Measurements from ENCODE around the gene LRRC3C.
A peak's percentile ranks its signal among the peaks of the same experiment; 100 is the strongest.

LRRC3C gene

DNA sequence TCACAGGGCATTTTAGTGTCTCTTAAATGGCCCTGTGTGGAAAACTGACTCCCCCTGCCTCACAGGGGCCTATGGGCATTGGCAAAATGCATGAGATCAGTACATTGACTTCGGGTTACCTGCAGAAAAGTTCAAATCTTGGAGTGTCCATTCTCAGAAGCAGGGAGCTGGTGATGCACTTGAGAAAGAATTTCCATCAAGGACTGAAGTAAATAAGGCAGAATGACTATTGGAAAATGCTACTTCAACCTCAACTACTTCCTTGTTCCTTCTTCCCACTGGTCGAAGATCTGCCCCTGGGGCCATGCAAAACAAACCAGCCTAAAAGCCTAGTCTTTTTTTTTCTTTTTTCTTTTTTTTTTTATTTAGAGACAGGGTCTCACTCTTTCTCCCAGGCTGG lies 21.5 kb downstream of the LRRC3C start:
- no peak for DNase-seq (ENCODE audit: low read depth)

DNA sequence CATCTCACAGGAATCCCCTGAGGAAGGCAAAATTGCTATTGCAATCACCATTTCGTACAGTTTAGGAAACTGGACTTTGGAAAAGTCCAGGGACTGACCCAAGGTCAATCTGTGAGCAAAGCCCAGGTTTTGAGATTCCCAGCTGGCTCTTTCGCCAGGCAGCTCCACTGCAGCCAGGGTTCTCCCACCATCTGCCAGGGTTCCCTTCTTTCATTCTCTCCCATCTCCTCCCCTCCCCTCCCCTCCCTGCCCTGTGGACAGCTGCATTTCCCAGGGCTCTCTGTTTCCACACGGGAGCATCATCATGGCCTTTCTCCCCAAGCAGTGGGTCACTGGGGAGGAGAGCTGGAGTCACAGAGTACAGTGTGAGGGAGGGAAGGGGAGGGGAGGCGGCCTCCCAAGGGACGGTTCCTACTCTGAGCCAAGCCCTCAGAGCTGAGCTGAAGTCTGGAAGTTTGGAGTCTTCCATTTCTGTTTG lies 23.4 kb downstream of the LRRC3C start:
- no peak for DNase-seq (ENCODE audit: low read depth)

DNA sequence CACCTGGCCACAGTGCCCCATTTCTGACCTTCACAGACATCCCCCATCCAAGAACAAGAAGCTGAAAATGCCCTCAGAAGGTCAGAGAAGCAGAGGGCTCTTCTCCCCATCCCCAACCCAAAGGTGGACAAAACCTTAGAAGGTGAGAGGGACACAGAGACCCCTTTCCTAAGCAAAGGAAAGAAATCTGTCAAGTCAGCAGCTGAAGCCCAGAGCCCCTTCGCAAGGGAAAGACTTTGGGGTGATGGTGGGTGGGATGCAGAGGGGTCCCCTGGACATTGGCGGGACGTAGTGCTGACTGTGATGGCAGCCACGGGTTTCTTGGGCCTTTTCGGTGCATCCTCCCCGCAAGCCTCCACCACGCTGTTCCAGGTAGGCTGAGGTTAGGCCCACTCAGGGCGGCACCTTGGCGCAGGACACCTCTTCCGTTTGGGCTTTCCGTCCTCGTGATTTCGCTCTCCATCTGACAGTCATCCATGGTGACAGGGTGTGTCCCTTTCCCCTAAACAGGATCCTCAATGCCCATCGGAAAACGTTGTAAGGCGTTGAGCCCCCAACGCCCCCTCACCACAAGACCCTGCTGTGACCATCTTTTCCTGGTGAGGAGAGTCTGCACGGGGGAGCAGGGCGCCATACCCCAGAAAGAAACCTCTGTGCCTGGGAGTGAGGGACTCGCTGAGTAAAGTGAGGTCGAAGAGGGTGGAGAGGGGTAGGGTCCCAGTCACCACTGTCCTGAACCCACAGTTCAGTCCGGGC lies 24.6 kb downstream of the LRRC3C start:
- no peak for DNase-seq (ENCODE audit: low read depth)

DNA sequence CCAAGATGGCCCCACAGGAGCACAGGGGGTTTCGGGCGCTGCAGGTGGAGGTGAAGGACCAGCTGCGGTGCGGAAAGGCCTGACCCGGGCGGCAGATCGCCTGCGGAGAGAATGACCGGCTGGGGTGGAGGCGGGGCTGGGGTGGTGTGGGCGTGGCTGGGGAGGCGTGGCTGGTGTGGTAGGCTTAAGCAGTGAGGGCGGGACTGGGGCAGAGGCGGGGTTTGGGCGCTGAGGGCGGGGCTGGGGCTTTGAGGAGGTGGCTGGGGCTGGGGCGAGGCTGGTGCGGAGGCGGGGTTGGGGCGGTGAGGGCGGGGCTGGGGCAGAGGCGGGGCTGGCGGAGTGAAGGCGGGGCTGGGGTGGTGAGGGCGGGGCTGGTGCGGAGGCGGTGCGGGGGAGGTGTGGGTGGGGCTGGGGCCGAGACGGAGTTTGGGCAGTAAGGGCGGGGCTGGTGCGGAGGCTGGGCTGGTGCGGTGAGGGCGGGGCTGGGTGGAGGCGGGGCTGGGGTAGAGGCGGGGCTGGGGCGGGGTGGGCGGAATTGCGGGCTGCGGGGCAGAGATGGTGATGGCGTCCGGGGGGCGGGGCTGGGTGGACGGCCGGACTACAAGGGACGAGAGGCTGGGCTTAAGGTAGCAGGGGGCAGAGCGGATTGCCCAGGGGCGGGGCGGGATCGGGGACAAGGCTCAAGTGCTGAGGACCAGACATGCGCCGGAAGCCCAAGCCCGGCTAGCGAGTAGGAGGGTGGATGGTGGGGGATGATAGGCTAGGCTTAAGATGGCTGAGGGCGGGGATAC lies 25.3 kb downstream of the LRRC3C start:
- DNase-seq (ENCODE audit: low read depth) = peak; percentile 93

DNA sequence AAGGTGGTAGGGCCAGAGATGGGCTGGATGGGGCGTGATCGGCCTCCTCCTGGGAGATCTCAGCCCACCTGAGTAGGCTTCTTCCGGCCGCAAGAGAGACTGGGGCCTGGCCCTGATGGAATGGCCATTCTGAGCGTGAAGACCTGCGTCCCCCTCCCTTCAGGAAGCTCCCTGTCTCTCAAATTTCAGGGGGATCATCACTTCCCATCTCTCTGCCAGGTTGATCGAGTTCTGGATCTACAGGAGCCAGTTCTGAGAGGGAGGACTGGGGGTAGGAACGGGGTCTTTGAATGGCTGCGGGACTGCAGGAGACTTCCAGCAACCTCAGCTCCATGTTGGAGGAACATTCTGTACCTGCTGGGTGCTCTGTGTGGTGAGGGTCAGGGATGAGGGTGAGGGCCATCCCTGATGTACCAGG lies 25.9 kb downstream of the LRRC3C start:
- no peak for DNase-seq (ENCODE audit: low read depth)

DNA sequence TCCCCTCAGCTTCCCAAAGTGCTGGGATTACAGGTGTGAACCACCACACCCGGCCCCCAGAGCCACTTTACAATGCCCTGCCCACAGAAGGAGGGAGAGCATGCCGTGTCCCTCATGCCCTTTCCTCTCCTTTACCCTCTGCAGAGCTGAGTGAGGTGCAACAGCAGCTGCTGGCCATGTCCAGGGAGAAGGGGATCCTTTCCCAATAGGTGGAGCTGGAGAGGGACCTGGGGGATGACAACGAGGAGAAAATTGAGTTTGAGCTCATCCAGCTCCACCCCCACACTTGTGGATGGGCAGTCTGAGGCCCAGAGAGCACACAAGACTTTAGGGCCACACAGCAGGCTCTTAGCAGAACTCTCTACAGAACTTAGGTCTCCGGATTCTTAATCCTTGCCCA lies 27.3 kb downstream of the LRRC3C start:
- DNase-seq (ENCODE audit: low read depth) = no peak

DNA sequence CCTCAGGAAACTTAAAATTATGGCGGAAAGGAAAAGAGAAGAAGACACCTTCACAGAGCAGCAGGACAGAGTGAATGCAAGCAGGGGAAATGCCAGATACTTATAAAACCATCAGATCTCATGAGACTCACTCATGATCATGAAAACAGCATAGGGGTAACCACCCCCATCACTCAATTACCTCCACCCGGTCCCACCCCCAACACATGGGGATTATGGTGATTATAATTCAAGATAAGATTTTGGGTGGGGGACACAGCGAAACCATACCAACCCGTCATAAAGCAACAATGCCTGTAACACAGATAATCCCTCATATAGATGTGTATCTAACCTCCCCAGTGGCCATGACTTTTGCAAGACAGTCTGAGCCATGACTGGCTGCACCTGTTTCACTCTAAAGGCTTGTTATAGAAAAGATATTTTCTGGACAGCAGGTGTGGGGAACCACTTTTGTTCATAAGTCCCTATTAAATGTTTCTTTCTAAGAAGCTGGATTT lies 28.2 kb downstream of the LRRC3C start:
- DNase-seq (ENCODE audit: low read depth) = no peak

DNA sequence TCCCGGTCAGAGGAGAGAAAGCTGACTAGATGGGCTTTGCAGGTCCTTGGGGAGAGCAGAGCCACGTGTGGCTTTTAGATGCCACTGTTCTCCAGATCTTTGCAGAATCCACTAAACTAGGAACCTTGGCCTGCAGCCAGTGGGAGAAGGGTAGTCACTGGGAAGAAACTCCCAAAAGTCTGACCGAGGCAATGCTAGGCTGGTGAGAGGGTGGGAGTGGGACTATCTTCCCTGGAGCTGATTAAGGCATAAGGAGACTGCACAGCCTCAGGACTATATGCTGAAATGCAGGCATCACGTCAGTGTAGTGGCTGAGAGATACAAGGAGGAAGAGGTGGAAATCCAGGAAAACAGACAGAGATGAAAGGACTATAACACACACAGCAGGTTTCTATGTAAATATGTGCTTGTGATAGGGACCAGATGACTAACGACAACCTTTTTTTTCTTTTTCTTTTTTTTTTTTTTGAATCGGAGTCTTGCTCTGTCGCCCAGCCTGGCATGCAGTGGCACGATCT lies 33.1 kb downstream of the LRRC3C start:
- no peak for DNase-seq (ENCODE audit: low read depth)

DNA sequence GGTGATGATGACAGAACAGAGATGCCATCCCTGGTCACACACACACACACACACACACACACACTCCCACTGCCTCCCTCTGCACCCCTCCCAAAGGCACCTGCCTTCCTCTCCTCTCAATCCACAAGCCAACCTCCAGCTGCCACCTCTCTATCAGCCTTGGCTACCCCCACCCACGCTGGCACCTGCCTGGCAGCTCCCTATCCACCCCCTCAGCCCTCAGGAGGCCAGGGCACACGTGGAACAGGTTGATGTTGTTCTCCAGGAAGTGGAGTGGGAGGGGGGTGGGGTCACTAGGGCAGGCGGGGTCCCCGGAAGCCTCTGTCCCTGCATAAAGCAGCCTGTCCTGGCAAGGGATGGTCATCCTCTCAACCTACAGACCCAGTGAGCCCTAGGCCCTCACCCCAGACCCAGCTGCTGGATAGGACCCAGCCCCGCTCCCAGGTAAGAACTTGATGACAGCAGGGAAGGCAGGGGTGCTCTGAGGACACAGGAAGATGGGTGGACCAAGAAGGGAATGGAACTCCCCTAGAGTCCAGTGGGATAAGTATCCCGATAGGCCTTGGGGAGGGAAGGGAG lies 35.2 kb downstream of the LRRC3C start, which contains the start of gene GSDMA:
Gene GSDMA, plus strand, starts transcription at position 363 of the 579 bp plus-strand sequence. CDS start 2,684 bp downstream, outside the sequence.
- DNase-seq (ENCODE audit: low read depth) = no peak

DNA sequence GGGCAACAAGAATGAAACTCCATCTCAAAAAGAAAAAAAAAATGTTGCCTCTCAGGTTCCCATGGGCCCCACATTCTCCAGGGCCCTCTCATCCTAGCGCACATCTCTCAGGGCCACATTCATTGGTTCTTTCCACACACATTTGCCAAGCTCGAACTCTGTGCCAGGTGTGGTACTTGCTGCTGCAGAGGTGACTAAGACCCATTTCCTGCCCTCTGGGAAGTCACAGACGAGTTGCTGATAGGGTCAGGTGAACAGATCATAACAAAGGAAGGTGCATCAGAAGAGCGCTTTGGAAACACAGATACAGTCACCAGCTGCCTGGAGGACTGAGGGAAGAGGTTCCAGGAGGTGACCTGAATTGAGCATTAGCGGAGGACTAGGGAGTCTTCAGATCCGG lies 36.3 kb downstream of the LRRC3C start:
- DNase-seq (ENCODE audit: low read depth) = no peak

DNA sequence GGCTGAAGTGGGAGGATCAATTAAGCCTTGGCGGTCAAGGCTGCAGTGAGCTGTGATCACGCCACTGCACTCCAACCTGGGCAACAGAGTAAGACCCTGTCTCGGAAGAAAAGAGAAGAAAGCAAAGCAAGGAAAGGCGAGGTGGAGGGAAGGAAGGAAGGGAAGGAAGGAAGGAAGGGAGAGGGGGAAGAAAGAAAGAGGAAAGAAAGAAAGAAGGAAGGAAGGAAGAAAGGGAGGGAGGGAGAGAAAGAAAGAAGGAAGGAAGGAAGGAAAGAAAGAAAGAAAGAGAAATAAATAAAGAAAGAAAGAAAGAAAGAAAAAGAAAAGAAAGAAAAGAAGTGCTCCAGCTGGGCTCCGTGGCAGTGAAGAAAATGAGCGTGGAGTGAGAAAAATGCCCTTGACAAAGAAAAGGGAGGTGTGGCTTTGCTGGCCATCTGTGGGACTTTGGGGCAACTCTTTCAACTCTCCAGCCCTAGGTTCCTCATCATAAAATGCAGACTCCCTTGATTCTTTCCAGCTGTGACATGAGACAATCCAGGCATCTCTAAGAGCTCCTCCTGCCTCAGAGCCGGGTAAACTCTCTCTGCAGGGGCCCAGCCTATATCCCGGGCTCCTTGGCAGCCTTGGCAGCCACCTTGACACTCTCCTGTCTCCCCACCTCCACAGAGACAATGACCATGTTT lies 37.6 kb downstream of the LRRC3C start:
- no peak for DNase-seq (ENCODE audit: low read depth)

DNA sequence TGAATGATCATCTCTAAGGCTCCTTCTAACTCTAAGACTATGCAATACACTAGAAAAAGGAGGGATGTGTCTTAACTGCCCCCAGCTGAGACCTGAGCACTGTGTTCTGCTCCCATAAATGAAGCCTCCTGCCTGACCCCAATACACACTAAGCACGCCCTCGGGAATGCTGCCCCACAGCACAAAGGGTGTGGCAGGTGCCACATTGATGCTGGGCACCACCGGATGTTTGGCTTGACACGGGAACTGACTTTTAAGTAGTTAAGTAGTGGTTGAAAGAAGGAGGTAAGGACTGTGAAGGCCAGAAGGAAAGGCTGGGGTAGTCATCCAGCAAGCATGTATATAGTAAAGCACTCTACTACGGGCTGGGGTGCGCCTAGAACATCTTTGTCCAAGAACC lies 39.2 kb downstream of the LRRC3C start:
- no peak for DNase-seq (ENCODE audit: low read depth)

DNA sequence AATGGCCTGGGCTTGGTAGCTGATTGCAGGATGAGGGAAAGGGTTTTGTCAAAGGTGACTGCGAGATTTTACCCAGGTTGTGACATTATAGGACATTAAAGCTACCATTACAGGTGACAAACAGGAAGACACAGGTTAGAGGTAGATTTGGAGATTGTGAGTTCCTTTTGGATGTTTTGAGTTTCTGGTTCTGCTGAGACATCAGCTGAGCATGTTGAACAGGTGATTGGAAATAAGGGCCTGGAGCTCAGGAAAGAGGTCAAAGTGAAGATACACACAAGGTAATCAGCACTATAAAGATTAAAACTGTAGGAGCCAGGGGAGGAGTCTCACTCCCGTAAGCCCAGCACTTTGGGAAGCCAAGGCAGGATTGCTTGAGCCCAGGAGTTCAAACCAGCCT lies 41.2 kb downstream of the LRRC3C start:
- no peak for DNase-seq (ENCODE audit: low read depth)

DNA sequence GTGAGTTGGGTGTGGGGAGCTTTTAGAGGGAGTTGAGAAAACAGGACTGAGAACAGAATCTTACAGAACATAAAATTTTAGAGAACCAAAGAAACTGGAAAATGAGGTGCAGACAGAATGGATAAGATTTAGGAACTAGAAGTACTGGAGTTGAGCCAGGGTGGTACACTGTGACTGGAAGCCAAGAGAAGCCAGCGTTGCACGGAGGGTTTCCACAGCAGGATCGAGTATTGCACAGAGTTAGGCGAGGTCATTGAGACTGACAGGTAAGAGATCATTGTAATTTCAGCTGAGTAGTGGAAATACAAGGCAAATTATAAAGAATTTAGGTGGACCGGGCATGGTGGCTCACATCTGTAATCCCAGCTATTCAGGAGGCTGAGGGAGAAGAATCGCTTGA lies 41.8 kb downstream of the LRRC3C start:
- no peak for DNase-seq (ENCODE audit: low read depth)

DNA sequence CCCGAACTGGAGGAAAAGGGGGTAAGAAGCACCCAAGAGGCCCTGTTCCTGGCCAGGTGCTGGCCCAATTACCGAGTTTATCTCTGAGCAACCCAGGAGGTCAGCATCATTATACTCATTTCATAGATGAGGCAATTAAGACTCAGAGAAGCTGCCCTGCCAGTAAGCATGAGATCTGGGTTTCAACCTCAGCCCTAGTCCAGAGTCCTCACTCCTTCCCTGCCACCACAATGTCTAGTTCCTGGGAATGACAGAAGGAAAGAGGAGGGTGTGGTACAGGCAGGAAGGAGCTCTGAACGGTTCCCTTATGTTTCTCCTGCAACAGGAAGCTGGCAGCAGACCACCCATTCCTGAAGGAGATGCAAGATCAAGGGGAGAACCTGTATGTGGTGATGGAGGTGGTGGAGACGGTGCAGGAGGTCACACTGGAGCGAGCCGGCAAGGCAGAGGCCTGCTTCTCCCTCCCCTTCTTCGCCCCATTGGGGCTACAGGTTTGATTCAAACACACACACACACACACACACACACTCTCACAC lies 42.7 kb downstream of the LRRC3C start:
- DNase-seq (ENCODE audit: low read depth) = no peak

DNA sequence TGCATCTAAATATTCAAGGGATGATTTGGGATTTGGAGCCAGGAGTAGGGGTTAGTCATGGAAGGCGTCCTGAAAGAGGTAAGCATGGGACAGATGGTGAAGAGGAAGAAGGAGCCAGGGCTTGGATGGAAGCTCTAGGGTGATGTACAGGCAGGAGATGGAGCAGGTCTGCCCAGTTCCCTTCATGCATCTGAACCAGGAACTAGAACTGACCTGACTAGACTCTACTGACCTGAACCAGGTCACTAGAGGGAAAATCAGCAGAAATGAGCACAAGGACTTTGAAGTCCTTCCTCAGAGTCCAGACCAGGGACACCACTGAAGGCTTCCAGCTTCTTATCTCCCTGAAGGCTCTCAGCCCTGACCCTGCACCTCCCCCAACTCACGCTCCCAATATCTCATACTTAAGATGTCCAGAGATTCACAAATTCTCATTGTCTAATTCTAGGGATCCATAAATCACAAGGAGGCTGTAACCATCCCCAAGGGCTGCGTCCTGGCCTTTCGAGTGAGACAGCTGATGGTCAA lies 43.6 kb downstream of the LRRC3C start:
- DNase-seq (ENCODE audit: low read depth) = no peak

DNA sequence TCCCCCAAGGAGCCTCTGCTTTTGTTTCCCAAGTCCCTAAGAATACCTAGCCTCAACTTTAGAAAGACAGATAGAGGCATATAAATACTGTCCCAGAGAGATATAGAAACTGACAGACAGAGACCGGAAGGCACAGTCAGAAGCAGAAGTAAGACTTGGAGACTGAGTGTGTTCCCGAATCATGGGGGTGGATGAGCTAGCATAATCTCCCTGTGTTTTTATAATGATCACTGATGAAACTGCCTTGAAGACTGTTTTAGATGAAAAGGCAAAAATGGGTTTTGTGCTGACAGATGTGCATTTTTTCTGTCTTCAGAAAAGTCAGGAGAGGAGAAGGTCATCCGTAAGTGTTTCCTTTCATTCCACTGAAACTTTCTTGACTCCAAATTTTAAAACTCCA lies 44.7 kb downstream of the LRRC3C start:
- no peak for DNase-seq (ENCODE audit: low read depth)

DNA sequence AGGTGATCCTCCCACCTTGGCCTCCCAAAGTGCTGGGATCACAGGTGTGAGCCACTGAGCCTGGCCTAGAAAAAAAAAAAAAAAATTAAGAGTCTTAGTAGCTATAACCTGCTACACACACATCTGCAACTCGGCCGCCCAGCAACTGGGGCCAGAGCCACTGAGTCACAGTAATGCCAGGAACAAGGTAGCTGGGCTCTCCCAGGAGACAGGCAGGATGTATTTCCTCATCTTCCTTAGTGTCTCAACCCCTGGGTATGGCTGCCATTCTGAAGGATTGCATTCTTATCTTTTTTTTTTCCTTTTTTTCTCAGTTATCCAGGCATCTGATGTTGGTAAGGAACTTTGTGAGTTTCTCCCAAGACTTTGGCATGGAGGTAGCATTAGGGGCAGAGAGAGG lies 46.0 kb downstream of the LRRC3C start:
- no peak for DNase-seq (ENCODE audit: low read depth)

DNA sequence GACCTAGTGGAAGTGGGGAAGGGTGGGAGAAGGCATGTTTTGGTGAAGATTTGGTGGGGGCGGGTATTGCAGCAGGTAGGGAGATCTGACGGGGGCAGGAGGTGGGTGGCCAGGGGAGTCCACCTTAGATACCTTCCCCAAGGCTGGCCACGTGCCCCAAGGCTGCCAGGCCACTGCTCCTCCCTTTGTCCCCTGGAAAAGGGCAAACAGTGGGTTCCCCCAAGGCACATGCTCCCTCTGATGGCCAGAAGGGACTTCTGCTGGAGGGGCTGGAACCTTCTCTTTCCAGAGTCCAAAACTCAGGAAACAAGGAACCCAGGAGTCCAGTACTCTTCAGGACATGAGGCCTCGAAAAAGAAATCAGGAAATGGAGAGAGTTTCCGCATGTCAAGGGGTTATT lies 46.9 kb downstream of the LRRC3C start:
- DNase-seq (ENCODE audit: low read depth) = no peak

DNA sequence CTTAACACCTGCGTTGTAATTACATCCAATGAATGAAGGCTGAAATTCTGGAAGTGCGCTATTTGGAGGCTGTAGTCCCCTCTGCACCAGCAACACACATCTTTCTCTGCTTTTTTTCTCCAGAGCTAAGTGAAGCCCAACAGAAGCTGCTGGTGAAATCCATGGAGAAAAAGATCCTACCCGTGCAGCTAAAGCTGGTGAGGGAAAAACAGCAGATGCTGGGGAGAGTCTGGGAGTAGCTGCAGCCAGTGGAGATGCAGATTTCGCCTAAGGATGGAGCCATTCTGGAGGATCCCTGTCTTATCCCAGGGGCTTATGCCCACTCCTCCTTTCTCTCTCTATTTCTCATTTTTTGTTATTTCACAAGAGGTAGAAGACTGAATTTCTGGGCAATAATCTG lies 48.3 kb downstream of the LRRC3C start:
- no peak for DNase-seq (ENCODE audit: low read depth)

DNA sequence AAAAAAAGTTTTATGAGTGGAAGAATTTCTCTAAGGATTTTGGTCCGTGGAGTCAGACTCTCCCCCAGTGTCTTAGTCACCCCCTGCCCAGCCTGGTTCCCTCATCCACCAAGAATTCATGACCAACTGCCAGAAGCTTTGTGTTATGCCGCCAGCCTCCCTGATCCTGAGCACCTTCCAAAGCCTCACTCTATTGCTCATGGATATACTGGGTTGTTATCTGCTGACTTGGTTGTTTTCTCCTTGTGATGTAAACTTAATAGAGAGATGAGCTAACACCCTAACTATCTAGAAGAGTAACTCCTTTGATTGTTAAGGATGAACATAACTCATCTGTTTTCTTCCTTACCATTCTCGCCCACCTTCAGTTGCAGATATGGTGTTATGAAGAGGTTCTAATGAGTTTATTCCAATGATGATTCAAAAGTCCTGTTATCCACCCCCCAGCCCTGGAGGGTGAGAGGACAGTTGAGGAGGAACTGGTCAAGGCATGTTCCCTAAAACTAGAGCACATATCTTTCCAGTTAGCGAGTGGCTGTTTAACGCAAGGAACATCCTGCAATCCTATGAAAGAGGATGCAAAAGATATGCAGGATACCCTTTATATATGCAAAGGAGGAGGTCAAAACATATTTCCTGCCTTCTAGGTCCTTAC lies 51.6 kb downstream of the LRRC3C start:
- DNase-seq (ENCODE audit: low read depth) = no peak
